T-cell (primary cell): ENCODE results near the gene LIG1. TPM values are rescaled to one million over a fixed set of nuclear protein-coding genes. Genes with fewer than 3 reads are reported as not detected.
A peak's percentile ranks its signal among the peaks of the same experiment; 100 is the strongest.

Source experiments
- ATAC-seq, 4 experiments: fragments of 200-7000 bp in 3 of 4; fragments of 150-1000 bp in 1 of 4; cut with Tn5 transposase; replicated peaks in 1 of 4; 1 replicate in 3 of 4; 2 replicates in 1 of 4; pipeline ENCODE4 v1.10.0; 2021; ENCODE audit warnings: moderate library complexity in 3 of 4, mild to moderate bottlenecking in 2 of 4, moderate number of reproducible peaks in 1 of 4
- CTCF ChIA-PET, 2 donors: fragments of 300-600 bp; sonication (Branson Sonifier 250); formaldehyde crosslinking; loops; one replicate each; lab custom pipeline; 2022; ENCODE audit warnings: antibody characterized with exemption in 2 of 2; lab: Charles Lee
- POLR2A ChIA-PET, 2 donors: fragments of 300-600 bp; sonication (Branson Sonifier 250); formaldehyde crosslinking; loops; one replicate each; lab custom pipeline; 2022; ENCODE audit warnings: antibody characterized with exemption in 2 of 2; lab: Charles Lee
- DNase-seq, 35 experiments: peaks; one replicate each; pipeline versions ENCODE4 v3.0.0 to v3.0.0-alpha.2; 2013 to 2023
- H3K27ac ChIP-seq: one replicate; pipeline ENCODE4 v1.5.1; 2013; ENCODE audit warnings: low read length
- H3K27me3 ChIP-seq, 2 experiments: replicated peaks in 1 of 2; 1 replicate in 1 of 2; 2 replicates in 1 of 2; pipeline versions ENCODE4 v1.6.1 to v1.7.0; 2013; ENCODE audit warnings: low read length in 1 of 2, mixed read lengths in 1 of 2; ENCODE audit not compliant: control insufficient read depth in 2 of 2, insufficient read depth in 2 of 2; ENCODE audit errors: extremely low read depth in 1 of 2
- H3K36me3 ChIP-seq, 2 donors: 1 replicate in 1 of 2; 2 replicates in 1 of 2; pipeline versions ENCODE4 v1.6.1 to v1.7.0; 2013; ENCODE audit warnings: low read length in 1 of 2; ENCODE audit not compliant: control insufficient read depth in 2 of 2, insufficient read depth in 1 of 2; ENCODE audit errors: extremely low read depth in 1 of 2
- H3K4me1 ChIP-seq, 2 experiments: 1 replicate in 1 of 2; 2 replicates in 1 of 2; pipeline versions ENCODE4 v1.6.1 to v1.7.0; 2013; ENCODE audit warnings: low read length in 2 of 2, mixed read lengths in 1 of 2; ENCODE audit not compliant: insufficient read depth in 2 of 2, control insufficient read depth in 1 of 2; ENCODE audit errors: extremely low read depth in 1 of 2
- H3K4me3 ChIP-seq, 2 donors: 1 replicate in 1 of 2; 2 replicates in 1 of 2; pipeline versions ENCODE4 v1.5.1 to v1.7.0; 2013; ENCODE audit warnings: mild to moderate bottlenecking in 2 of 2, low read length in 1 of 2, moderate library complexity in 1 of 2; ENCODE audit not compliant: control insufficient read depth in 1 of 2; ENCODE audit errors: extremely low read depth in 1 of 2
- H3K9me3 ChIP-seq: 2 replicates; pipeline ENCODE4 v1.7.0; 2013
- H3K27ac Mint-ChIP-seq, 2 donors: one replicate each; pipeline ENCODE4 v1.8.0; 2020 to 2021; ENCODE audit warnings: mild to moderate bottlenecking in 2 of 2, mixed read lengths in 2 of 2
- H3K27me3 Mint-ChIP-seq, 2 donors: one replicate each; pipeline ENCODE4 v1.8.0; 2021 to 2022; ENCODE audit warnings: mixed read lengths in 2 of 2
- H3K36me3 Mint-ChIP-seq: one replicate; pipeline ENCODE4 v1.8.0; 2021; ENCODE audit warnings: mixed read lengths
- H3K4me1 Mint-ChIP-seq, 3 donors: one replicate each; pipeline ENCODE4 v1.8.0; 2020 to 2022; ENCODE audit warnings: mixed read lengths in 3 of 3, mild to moderate bottlenecking in 1 of 3
- H3K4me3 Mint-ChIP-seq, 3 donors: one replicate each; pipeline ENCODE4 v1.8.0; 2020 to 2022; ENCODE audit warnings: mild to moderate bottlenecking in 3 of 3, mixed read lengths in 3 of 3, moderate library complexity in 3 of 3
- H3K9me3 Mint-ChIP-seq, 3 donors: one replicate each; pipeline ENCODE4 v1.8.0; 2020 to 2022; ENCODE audit warnings: mixed read lengths in 3 of 3
- WGBS: methylation state at CpG from one replicate; pipeline ENCODE4 v1.1.5; 2013; ENCODE audit warnings: missing lambda C conversion rate; ENCODE audit not compliant: insufficient coverage; 5-methylcytosine and 5-hydroxymethylcytosine counted together
- total RNA-seq, 35 experiments: library from RNA in 6 of 35; stranded (reverse) in 6 of 35; fragments of 120-200 nt in 1 of 35; gene quantifications; one replicate each; pipeline versions ENCODE4 v1.2.1 to v1.2.4 and lab custom pipeline; 2013 to 2026

Gene LIG1
- total RNA-seq, 5 donors from 2014 or later (not counting 1 experiment from before 2014, with no cell fraction given): 58.7 to 127 (median 112) TPM

DNA sequence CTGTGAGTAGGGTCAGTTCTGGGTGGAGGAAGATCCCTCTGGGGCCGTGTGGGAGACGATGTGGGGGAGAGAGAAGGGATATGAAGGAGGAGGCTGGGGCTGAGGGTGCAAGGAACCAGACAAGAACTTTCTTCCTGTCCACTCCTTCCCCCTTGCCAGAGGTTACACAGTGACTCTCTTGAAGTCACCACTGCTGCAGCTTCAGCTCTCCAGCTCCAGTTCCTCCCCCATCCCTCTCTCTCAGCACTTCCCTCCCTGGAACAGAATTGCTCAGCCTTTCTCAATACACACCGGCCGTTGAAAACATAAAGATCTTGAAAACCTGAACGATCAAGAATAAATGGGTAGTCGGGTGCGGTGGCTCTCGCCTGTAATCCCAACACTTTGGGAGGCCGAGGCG is 5.4 kb upstream of the LIG1 start:
- peak overlapping the region; percentile 3 to 46 for H3K27ac Mint-ChIP-seq
- peaks cover 6 to 11% of the 10 kb centered on the region in 2 experiments for H3K4me1 ChIP-seq
- CTCF ChIA-PET: no interaction called here
- H3K36me3 Mint-ChIP-seq: peaks cover 36% of the 10 kb centered on the region
- no peaks in the 10 kb centered on the region for H3K9me3 ChIP-seq
- no peak overlapping the region for H3K27ac ChIP-seq
- no peak for DNase-seq
- POLR2A ChIA-PET: no interaction called here
- H3K9me3 Mint-ChIP-seq: no peaks in the 10 kb centered on the region
- 93% methylated on average over 6 of the region's 10 CpGs for WGBS
- no peaks in the 10 kb centered on the region for H3K27me3 ChIP-seq
- no peak overlapping the region for H3K4me3 Mint-ChIP-seq
- H3K36me3 ChIP-seq: peaks cover 4 to 22% of the 10 kb centered on the region in 2 donors
- no peak for ATAC-seq
- H3K4me1 Mint-ChIP-seq: peaks cover 7 to 25% (median 16%) of the 10 kb centered on the region in 3 donors
- no peak overlapping the region for H3K4me3 ChIP-seq
- H3K27me3 Mint-ChIP-seq: no peaks in the 10 kb centered on the region

- H3K36me3 Mint-ChIP-seq: peaks cover 32% of the 10 kb centered on the region
- Histone ChIP-seq H3K27ac (no peak overlapping the region), H3K4me3 (no peak overlapping the region), H3K27me3 (no peaks in the 10 kb centered on the region), H3K36me3 (peaks cover 4 to 21% of the 10 kb centered on the region in 2 donors), H3K4me1 (peaks cover 6 to 11% of the 10 kb centered on the region in 2 experiments), H3K9me3 (no peaks in the 10 kb centered on the region)
- H3K9me3 Mint-ChIP-seq: no peaks in the 10 kb centered on the region
- no CpG with 5 or more reads among the region's 6 CpGs for WGBS
- peaks cover 8 to 32% (median 16%) of the 10 kb centered on the region in 3 donors for H3K4me1 Mint-ChIP-seq
- DNase-seq (no peak), ATAC-seq (no peak)
- POLR2A ChIA-PET: no interaction called here
- CTCF ChIA-PET: no interaction called here
- H3K27me3 Mint-ChIP-seq: no peaks in the 10 kb centered on the region
- H3K4me3 Mint-ChIP-seq: no peak overlapping the region
- H3K27ac Mint-ChIP-seq: no peak overlapping the region
Observed at GRCh38 chr19:48174445-48175030, 4.4 kb upstream of the LIG1 start.

GRCh38 chr19:48171710-48172109 is 1.6 kb upstream of the LIG1 start:
- Histone ChIP-seq H3K9me3 (no peaks in the 10 kb centered on the region), H3K36me3 (peaks cover 4 to 19% of the 10 kb centered on the region in 2 donors), H3K27me3 (no peaks in the 10 kb centered on the region), H3K4me3 (no peak overlapping the region), H3K27ac (no peak overlapping the region), H3K4me1 (peaks cover 11 to 18% of the 10 kb centered on the region in 2 experiments)
- Mint-ChIP-seq H3K36me3 (peaks cover 23% of the 10 kb centered on the region), H3K9me3 (no peaks in the 10 kb centered on the region), H3K4me3 (peak overlapping the region; percentile 88 to 91 (median 90)), H3K27ac (no peak overlapping the region), H3K27me3 (no peaks in the 10 kb centered on the region), H3K4me1 (peaks cover 18 to 45% (median 26%) of the 10 kb centered on the region in 3 donors)
- ChIA-PET POLR2A (interaction anchor here in 1 of 2 donors (0.6 kb wide), 1 partner anchor 25 kb away, joined by 3 read pairs; no protein-coding TSS in a partner anchor), CTCF (interaction anchor here in 1 of 2 donors (0.6 kb wide), 1 partner anchor 40 kb away, joined by 3 read pairs; no protein-coding TSS in a partner anchor)
- ATAC-seq: no peak
- over 99% methylated on average over 26 of the region's 37 CpGs for WGBS
- no peak for DNase-seq

DNA sequence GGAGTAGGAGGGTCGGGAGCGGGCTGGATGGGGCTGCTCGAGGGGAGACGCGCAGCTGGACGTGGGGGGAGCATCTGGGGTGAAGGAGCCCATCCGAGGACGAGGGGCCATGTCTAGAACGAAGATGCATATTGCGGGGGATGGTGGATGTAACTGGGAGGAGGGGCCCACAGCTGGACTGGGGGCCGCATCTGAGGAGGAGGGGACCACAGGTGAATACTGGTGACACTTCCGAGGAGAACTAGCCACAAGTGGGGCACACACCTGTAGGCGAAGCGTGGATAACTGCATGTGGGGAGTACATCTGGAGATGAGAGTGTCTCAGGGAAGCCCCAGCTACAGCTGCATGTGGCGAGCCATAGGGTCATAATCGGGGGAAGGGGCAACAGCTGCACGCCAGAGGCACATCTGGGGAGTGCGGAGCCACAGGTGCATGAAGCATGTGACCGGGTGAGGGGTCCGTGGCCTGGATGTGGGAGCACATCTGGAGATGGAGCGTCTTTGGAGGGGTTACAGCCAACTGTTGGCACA is 738 bp upstream of the LIG1 start:
- H3K27ac ChIP-seq: no peak overlapping the region
- no peaks in the 10 kb centered on the region for H3K9me3 ChIP-seq
- H3K4me1 Mint-ChIP-seq: peaks cover 18 to 45% (median 26%) of the 10 kb centered on the region in 3 donors
- no peaks in the 10 kb centered on the region for H3K9me3 Mint-ChIP-seq
- H3K4me3 Mint-ChIP-seq: peak overlapping the region; percentile 88 to 91 (median 90)
- H3K36me3 ChIP-seq: peaks cover 4 to 17% of the 10 kb centered on the region in 2 donors
- CTCF ChIA-PET: no interaction called here
- peaks cover 11 to 18% of the 10 kb centered on the region in 2 experiments for H3K4me1 ChIP-seq
- WGBS: 4% methylated on average over 21 of the region's 21 CpGs
- H3K36me3 Mint-ChIP-seq: peaks cover 23% of the 10 kb centered on the region
- peak overlapping the region; percentile 77 to 99 for H3K27ac Mint-ChIP-seq
- ATAC-seq (peak in 2 of 4 experiments; percentile 0 to 3), DNase-seq (peak in 2 of 35 experiments; percentile 5 to 7)
- H3K27me3 ChIP-seq: no peaks in the 10 kb centered on the region
- no peaks in the 10 kb centered on the region for H3K27me3 Mint-ChIP-seq
- POLR2A ChIA-PET: no interaction called here
- peak overlapping the region; percentile 70 to 97 for H3K4me3 ChIP-seq

DNA sequence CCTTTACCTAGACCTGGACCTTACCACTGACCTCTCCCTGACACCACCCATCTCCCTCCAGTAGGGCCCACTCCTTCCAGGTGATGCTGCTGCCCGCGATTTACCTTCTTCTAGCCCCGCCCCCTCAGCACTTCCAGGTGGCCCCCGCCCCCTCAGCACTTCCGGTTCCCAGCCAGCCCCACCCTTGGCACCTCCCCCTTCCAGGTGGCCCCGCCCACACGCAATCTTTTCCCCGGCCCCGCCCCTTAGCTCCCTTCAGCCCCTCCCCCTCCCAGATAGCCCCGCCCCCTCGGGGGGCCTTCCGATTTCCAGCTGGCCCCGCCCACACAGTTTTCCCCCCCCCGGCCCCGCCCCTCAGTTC is 586 bp downstream of the LIG1 start:
- ChIA-PET POLR2A (interaction anchor here (0.6 kb wide), 3 partner anchors 34 to 1147 kb away, joined by 3 to 6 read pairs (median 3); no protein-coding TSS in a partner anchor), CTCF (interaction anchor here (0.5 to 1.1 kb wide), 12 partner anchors 9 to 1551 kb away, joined by 3 to 10 read pairs (median 5); partner anchors contain the start of gene DHX34 (in 1 of the 2))
- ATAC-seq (peak; percentile 45 to 69 (median 53)), DNase-seq (peak; percentile 75 to 94 (median 91))
- Histone ChIP-seq H3K9me3 (no peaks in the 10 kb centered on the region), H3K27me3 (no peaks in the 10 kb centered on the region), H3K4me1 (peaks cover 11 to 18% of the 10 kb centered on the region in 2 experiments), H3K36me3 (peaks cover 6 to 12% of the 10 kb centered on the region in 2 donors), H3K27ac (peak overlapping the region; percentile 85), H3K4me3 (peak overlapping the region; percentile 77 to 97)
- Mint-ChIP-seq H3K27ac (peak overlapping the region; percentile 91 to 99), H3K4me1 (peaks cover 18 to 37% (median 24%) of the 10 kb centered on the region in 3 donors), H3K4me3 (peak overlapping the region; percentile 88 to 91 (median 90)), H3K9me3 (no peaks in the 10 kb centered on the region), H3K36me3 (peaks cover 21% of the 10 kb centered on the region), H3K27me3 (no peaks in the 10 kb centered on the region)
- 0% methylated on average over 5 of the region's 15 CpGs for WGBS

DNA sequence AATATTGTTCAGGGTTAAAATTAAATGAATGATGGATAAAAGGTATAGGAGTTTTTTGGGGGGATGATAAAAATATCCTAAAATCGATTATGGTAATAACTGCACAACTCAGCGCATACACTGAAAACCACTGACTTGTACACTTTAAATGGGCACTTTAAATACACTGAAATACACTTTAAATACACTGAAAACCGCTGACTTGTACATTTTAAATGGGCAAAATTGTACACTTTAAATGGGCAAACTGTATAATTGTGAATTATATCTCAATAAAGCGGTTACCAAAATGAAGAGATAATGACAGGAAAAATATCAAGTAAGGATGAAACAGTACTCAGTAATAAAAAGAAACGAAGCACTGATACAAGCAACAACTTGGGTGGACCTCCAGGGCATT is 1.5 kb downstream of the LIG1 start:
- Mint-ChIP-seq H3K4me1 (peaks cover 18 to 30% (median 22%) of the 10 kb centered on the region in 3 donors), H3K36me3 (peaks cover 17% of the 10 kb centered on the region), H3K27me3 (no peaks in the 10 kb centered on the region), H3K27ac (peak overlapping the region; percentile 90 to 99), H3K4me3 (peak overlapping the region in 2 of 3 donors; percentile 88 to 90), H3K9me3 (no peaks in the 10 kb centered on the region)
- Histone ChIP-seq H3K4me1 (peaks cover 11 to 18% of the 10 kb centered on the region in 2 experiments), H3K27ac (peak overlapping the region; percentile 85), H3K36me3 (peaks cover 4 to 15% of the 10 kb centered on the region in 2 donors), H3K9me3 (no peaks in the 10 kb centered on the region), H3K27me3 (no peaks in the 10 kb centered on the region), H3K4me3 (no peak overlapping the region)
- CTCF ChIA-PET: interaction anchor here in 1 of 2 donors (1.0 kb wide), 2 partner anchors 164 to 820 kb away, joined by 4 read pairs; partner anchors contain the start of gene DHX34
- DNase-seq: no peak
- no CpG with 5 or more reads among the region's 5 CpGs for WGBS
- ATAC-seq: no peak
- POLR2A ChIA-PET: no interaction called here
